NOMO-1 (cell line): ENCODE measurements around the gene ZNRF1.

Experiments used
- DNase-seq, 2 experiments: peaks; one replicate each; lab custom pipeline; 2025; ENCODE audit not compliant: unreplicated experiment in 2 of 2; lab: John Stamatoyannopoulos, UW

Gene ZNRF1

DNA sequence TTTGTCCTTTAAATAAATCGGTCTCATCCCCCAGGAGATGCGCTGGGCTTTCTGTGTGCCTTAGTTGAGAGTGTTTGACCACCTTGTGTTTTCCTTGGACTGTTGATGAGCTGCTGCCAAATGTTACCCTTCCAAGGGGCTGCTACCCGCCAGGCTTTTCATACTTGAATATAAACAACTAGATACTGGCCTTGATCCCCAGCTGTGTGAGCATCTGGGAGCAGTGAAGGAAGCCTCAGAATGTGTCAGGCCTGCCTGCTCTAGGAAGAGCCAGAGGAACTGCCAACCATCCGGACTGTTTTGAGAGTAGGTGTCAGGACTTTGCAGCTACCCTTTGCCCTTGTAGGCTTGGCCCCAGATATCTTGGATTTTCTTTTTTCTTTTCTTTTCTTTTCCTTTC lies 60.0 kb downstream of the ZNRF1 start:
- no peak for DNase-seq

DNA sequence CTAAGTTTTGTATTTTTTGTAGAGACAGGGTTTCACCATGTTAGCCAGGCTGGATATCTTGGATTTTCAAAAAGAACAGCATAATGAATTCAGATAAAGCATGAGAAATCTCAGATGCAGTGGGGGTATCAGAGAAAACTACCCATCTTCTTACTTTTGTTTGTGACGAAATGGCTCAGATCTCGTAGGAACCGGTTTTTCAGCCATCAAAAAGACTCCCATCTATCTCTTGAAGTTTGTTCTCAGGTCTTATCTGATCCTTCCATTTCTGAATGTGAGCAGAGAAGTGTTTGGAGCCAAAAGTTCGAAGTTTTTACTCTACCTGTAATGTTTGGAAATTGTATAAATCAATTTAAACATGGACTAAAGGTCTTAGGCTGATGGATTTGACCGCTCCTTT lies 60.6 kb downstream of the ZNRF1 start:
- no peak for DNase-seq

DNA sequence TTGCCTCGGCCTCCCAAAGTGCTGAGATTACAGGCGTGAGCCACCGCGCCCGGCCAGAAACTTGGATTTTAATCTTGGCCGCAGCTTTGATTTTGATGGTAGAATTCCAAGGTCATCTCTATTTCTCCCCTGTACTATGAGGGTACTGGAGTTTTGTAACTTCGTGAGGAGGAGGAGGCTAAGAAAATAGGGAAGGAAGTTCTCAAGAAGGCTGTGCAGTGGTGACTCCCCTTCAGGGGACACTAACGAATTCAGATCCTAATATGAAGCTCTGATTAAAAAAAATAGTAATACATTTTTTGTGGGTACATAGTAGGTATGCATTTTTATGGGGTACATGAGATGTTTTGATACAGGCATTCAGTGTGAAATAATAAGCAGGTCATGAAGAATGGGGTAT lies 61.9 kb downstream of the ZNRF1 start:
- peak in 1 of 2 experiments; percentile 56 for DNase-seq

DNA sequence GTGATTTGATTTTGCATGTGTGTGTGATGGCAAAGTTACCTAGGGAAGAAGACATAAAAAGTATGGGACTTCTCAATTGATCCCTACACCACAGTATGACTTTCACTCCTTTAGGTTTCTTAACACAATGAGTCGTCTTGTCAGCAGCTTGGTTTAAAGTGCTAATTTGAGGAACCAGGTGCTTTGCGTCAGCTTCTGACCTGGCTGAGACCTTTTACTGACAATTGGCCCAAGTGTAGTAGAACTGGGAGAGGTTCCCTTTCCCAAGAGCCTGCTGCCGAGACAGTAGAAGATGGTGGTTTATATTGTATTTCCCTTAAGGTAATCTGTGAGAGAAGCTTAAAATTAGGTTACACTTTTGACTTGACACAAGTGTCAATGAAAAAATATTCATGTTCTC lies 62.8 kb downstream of the ZNRF1 start:
- DNase-seq, result peak; percentile 28 to 56

DNA sequence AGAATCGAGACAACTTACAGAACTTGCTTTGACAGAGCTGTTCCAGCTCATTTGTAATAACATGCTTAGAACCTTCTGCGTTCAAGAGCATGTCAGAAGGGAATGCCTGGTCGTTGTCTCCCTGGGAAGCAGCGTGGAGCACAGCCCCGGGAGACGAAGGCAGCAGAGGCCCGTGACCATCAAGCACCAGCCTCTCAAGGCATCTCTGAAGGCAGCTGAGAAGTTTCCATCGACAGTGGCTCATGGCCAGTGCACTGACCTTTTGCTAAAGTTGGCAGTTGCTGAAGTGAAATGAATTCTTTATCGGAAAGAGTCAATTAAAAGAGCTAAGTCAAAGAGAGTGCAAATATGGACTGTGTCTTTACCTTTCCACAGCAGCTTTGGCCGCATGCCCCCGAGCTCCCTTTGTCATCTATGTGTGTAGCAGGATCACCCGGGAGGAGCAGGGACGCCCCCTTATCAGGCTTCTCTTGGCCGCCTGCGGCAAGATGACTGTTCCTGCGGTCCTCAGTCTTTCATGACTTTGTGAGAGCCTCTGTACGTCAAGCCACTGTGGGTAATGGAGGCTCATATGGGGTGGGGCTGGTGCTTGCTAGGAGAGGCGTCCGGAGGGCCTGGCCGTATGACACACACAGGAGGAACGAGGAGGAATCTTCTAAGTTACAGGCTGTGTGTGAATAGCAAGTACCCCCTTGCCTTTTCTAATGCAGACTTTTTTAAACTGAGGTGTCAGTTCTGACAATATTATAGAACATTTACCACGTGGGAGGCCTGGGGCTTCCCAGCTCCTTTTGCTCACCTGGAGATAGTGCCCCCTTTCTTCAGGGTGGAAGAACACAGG lies 63.5 kb downstream of the ZNRF1 start:
- no peak for DNase-seq

DNA sequence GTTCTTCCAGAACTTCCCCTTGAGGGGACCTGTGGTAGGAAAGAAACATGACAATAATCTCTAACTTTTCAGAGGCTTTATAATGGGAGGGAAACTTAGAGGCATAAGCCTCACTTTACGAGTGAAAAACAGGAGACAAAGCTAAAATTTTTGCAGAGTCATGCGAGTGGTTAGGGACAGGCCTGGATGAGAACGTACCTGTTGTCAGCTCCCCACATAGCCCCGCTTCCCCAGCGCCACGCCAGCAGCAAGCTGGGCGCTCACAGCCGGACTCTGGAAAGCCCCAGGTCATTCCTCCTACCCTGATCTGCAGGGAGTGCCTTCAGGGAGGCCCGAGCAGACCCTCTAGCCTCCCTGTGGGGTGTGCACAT lies 64.1 kb downstream of the ZNRF1 start:
- no peak for DNase-seq

DNA sequence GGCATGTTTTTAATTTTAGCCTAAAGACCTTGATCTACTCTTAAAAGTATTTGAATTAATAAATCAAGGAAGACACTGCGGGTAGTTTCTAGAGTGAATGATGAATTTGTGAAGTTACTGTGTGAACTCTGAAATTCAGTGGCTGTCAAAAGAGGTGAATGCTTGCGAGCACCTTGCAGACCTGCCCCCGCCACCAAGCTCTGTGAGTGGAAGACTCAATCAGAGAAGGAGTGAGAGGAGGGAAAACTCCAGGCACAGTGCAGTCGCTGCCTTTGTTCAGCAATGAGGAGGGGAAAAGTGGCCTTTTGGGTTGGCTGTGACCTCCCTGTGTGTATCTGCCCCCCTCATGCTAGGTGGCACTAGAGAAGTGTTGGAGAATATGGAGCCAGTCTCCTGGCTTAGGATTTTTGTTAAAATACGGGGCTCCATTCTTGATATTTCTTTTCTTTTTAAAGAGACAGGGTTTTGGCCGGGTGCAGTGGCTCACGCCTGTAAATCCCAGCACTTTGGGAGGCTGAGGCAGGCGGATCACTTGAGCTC lies 64.8 kb downstream of the ZNRF1 start:
- DNase-seq, result no peak

DNA sequence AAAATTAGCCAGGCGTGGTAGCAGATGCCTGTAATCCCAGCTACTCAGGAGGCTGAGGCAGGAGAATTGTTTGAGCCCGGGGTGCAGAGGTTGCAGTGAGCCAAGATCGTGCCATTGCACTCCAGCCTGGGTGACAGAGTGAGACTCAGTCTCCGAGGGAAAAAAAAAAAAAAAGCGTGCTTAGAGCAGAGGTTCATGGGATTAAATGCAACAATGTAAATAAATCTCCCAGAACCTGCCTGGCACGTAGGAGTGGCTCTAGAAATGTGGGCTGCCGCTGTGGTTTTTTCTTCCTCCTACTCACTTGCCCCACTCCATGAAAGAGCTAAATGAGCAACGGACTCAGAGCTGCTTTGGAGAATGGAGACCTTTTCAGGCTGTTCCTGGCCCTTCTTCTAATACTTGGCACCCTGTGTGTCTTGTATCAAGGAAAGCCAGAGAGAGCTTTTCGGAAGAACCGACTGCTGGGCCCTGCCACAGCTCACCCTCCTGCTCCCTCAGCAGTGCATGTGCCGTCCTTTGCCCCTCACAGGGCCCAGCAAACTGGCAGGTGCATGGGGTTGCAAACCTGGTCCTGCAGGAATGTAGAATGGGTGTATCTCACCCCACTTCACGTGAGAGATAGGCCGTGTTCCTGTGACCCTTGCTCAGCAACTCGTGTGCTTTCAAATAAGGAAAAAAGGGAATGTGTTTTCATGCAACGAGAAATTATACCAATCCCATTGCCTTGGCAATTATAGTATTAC lies 65.8 kb downstream of the ZNRF1 start:
- peak; percentile 80 to 90 for DNase-seq

DNA sequence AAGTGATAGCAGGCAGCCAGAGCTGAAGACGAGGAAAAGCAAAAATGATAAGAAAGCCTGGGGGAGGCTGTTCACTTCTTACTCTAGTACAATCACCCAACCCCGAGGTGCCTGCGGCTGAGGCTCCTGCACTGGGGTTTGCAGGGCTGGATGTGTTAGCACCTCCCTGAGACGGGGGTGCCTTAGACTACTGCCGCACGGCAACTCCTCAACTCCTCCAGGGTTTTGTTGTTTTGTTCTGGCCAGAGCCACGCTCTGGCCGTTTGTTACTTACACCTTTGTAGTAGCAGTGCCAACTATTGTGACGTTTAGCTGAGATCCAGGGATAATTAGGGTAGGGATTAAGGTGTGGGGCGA lies 66.3 kb downstream of the ZNRF1 start:
- no peak for DNase-seq

DNA sequence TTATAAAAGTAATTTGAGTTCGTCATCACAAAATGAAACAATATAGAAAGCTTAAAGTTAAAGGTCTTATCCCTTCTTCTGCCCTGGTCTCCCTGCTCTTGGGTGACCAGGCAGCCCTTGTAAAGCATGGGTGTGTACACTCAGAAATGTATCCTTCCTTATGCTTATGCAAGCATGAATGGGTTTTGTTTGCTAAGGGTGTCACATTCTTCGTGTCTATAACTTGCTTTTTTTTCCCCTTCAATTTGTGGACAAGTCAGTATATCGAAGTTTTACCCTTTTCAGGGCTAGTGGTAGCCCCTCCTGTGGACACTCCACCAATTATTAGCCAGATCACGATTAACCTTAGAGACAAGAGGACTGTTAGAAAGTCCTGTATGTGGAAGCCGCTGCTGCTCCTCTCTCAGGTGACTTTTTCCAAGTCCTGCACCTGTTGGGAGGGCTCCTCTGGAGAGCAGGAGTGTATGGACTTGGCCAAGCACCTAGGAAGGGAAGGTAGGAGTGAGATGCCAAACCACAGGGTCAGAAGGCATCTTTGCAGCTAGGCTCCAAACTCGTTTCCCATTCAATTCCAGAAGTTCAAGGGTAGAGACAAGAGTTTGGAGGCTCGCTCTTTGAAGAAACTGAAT lies 66.8 kb downstream of the ZNRF1 start:
- DNase-seq, result no peak

DNA sequence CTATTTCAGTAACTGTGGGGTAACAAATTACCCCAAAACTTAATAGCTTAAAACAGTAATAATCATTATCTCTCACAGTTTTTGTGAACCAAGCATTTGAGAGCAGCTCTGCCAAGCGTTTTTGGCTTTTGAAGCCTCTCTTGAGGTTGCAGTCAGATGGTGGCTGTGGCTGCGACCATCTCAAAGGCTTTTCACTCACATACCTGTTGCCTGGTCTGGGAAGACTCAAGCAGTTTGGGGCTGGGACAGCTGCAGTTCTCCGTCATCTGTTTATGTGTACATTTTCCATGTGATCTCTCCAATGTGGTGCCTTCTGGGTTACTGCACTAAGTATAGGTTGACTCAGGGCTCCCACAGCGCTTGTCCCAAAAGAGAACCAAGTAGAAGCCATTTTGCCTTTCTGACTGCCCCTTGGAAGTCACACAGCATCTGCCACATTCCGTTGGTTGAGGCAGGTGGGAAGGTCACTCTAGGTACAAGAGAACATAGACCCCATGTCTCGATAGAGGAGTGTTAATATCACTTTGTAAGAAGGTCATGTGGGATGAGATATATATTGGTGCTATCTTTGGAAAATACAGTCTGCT lies 68.1 kb downstream of the ZNRF1 start:
- no peak for DNase-seq

DNA sequence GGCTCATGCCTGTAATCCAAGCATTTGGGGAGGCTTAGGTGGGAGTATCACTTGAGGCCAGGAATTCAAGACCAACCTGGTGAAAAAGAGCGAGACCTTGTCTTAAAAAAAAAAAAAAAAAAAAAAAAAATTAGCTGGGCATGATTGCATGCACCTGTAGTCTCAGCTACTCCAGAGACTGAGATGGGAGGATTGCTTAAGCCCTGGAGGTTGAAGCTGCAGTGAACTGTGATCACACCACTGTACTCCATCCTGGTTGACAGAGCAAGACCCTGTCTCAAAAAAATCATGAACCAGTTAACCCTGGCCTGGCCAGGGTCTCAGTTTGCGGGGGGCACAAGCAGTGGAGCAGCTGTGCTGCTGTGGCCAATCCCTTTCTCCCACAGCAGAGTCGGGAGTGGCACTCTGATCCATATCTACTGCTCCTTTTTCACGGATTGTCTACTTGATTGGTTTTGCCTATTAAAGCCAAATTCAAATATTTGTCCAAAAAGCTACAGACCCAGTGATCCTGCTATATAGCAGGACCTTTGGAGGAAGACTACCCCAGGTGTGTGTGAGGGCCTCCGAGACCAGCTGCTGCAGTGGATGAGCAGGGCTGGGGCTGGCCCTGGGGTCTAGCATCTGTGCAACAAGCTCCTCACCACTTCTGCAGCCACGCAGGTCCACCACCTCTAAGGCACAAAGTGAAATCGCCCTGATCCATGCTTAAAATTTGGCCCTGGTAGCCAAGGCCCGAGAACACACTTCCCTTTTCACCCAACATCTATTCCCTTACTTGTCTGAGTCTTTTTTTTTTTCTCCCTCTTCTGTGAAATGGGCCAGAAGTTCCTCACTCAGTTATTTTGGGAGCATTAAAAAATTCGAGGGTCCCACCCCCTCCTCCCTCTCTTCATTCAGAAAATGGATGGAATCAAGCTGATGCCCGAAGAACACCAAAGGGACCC lies 69.5 kb downstream of the ZNRF1 start:
- no peak for DNase-seq

DNA sequence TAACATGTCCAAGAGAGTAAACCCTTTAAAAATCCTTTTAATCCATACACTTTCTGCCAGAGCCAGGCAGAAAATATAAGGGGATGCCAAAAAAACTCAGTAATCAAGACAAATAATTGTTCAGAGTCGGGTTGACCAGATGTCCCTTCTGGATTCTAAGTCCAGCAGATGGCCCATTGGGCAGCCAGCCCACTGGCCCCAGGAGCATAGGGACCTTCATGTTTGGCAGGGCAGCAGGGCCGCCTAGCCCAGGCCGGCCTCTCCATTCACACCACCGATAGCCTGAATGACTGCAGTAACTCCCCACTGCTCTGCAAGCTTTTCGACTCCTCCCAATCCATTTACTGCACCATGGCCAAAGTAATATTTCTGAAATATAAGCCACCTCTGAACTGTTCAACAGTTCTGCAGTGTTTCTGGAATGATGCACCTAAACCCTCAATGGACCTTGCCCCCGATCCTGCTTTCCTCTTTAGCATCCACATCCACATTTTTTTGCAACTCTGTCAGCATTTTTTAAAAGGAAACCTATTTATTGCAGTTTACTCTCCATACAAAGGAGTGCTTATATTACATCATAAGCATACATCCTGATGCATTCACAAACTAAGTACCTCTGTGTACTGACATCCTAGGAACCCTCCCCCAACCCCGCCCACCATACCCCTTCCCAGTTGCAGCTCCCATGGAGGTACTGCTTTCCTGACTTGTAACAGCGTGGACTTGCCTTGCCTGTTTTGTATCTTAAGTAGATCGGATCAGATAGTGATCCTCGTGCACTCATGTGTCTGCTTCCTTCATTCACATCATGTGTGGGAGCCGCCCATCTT lies 71.4 kb downstream of the ZNRF1 start:
- no peak for DNase-seq

DNA sequence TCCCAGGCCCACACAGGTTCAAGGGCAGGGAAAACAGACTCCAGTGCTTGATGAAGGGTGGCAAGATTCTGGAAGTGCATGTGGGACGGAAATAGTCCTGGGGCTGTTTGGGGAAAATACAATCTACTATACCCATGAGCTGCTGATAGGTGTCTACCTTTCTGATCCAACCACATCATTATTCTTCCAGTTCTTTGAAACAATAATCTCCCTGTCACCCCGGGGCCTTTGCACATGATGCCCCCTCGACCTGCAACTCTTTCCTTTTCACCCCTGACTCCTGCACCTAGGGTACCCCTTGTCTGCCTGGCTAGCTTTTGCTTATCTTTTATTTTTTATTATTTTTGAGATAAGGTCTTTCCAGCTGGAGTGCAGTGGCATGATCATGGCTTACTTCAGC lies 72.8 kb downstream of the ZNRF1 start:
- no peak for DNase-seq

DNA sequence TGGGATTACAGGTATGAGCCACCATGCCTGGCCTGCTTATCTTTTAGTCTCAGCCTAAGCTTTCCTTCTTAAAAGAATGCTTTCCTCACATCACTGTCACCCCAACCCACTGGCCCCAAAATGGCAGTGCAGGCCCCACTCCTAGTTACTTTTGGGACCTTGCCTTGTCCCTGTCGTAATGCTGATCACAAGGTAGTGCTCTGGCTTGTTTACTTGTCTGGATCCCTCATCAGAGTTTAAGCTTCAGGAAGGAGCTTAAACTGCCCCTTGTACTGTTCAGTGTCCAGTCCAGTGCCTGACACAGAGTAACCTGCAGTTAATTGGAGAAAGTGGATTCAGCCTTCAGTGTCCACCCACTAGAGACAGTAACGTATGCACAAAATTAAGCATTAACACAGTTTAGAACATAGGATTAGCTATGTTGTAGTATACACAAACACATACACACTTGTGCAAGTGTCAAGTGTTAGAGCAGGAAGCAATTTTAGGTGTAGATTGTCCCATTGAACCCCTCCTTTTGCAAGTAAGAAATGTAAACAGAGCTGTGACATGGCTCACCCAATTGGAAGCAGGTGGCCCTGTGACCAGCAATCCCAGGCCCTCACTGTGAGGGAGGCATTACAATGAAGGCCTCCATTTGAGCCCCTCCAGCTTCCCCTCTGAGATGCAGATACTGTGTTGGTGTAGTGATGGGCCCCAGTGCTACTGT lies 73.6 kb downstream of the ZNRF1 start:
- no peak for DNase-seq

DNA sequence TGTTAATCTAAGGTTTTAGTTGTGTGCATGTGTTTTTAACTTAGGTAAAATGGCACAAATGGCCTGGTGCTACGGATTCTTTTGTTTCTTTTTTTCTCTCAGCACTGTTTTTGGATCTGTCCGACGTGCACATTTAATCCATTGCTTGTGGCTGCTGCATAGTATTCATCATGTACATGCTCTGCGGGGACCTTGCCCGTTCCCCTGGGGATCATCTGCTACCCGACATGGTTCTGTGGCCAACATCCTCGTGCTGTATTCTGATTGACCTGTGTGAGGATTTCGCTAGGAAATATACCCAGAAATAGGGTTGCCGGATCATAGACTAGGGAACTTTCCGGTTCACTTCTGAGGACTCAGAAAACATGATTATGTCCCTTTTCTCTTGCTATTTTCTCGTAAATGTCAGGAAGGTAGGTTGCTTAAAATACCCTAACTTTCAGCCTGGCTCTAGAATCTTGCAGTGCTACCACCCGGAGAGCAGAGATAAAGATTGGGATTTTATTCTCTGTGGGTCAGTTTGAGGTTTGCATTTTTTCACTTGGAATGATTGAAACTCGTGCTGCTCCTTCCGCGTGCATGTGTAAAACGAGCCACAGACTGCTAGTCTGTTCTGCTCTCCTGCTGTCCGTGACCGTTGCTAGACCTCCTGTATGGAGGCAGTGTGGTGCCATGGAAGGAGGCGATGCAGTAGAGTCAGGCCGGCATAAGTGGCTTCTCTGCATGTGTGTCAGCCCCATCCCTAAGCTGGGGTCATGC lies 74.9 kb downstream of the ZNRF1 start:
- no peak for DNase-seq

DNA sequence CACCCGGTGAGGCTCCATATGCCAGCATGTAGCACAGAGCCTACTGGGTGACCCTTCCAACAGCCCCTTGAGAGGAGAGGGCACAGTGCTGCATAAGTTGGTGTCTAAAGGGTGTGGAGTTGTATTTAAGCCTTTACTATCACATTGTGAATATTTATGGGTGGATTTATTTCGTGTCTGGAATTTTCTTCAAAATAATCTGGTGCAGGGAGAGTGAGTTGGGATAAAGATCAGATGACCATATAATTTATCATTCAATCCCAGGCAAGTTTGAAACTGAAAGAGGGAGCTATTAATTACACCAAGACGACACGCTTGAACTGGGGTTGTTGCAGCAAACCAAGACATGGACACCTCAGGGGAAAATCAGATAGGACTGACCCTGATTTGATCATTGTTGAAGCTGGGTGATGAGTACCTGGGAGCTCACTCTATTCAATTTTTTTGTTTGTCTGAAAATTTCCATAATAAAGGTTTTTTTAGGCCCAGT lies 75.5 kb downstream of the ZNRF1 start:
- no peak for DNase-seq
